SU-DHL-6 (cell line): ENCODE measurements around the gene SKP1.

Experiments
- CTCF ChIP-seq: fragments of 200-600 bp; sonication (generic); IDR thresholded peaks from one replicate; pipeline ENCODE4 v1.5.1; 2017; ENCODE audit warnings: antibody characterized with exemption, mild to moderate bottlenecking, low read length, moderate library complexity; ENCODE audit not compliant: insufficient read depth, poor library complexity, severe bottlenecking
- EZH2phosphoT487 ChIP-seq: fragments of 200-600 bp; sonication (generic), shearing (Covaris generic); conservative IDR thresholded peaks from 2 replicates; pipeline ENCODE4 v1.6.1; 2018; ENCODE audit warnings: mild to moderate bottlenecking, antibody characterized with exemption, low read length, moderate library complexity, mixed read lengths

GRCh38 chr5:134209477-134210245 is 32.9 kb upstream of the SKP1 start:
- TF ChIP-seq CTCF: no peak
- no peak for TF ChIP-seq EZH2phosphoT487
